C4-2B (cell line): ENCODE data around the gene HPD.
"Not testable (repeated sequence)": the region's sequence is repeated elsewhere in the genome, so short reads cannot be mapped to it uniquely, and the experiment has no call there.

Experiments
- ZFX ChIP-seq: fragments of 450-650 bp; IDR thresholded peaks from 2 replicates; pipeline ENCODE4 v1.6.1; 2017
- TF ChIP-seq, protein P1 (sequence below): fragments of 450-650 bp; conservative IDR thresholded peaks from 2 replicates; pipeline ENCODE4 v1.5.1; 2017; ENCODE audit warnings: mild to moderate bottlenecking

- TF ChIP-seq, protein P1, sequence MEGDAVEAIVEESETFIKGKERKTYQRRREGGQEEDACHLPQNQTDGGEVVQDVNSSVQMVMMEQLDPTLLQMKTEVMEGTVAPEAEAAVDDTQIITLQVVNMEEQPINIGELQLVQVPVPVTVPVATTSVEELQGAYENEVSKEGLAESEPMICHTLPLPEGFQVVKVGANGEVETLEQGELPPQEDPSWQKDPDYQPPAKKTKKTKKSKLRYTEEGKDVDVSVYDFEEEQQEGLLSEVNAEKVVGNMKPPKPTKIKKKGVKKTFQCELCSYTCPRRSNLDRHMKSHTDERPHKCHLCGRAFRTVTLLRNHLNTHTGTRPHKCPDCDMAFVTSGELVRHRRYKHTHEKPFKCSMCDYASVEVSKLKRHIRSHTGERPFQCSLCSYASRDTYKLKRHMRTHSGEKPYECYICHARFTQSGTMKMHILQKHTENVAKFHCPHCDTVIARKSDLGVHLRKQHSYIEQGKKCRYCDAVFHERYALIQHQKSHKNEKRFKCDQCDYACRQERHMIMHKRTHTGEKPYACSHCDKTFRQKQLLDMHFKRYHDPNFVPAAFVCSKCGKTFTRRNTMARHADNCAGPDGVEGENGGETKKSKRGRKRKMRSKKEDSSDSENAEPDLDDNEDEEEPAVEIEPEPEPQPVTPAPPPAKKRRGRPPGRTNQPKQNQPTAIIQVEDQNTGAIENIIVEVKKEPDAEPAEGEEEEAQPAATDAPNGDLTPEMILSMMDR: not testable (repeated sequence)
- TF ChIP-seq ZFX: not testable (repeated sequence)
These were observed 26.5 kb upstream of the HPD start for GRCh38 chr12:121885129-121885528.
